HepG2 (cell line): ENCODE data around the gene EFNA3.

Experiments
- EZH2 ChIP-seq: conservative IDR thresholded peaks from 2 replicates; pipeline ENCODE4 v1.6.1; 2012; ENCODE audit warnings: mild to moderate bottlenecking, low read depth, low read length, moderate library complexity
- FOXK2 ChIP-seq: fragments of 450-650 bp; IDR thresholded peaks from 2 replicates; pipeline ENCODE4 v1.6.1; 2016
- KAT7 ChIP-seq: IDR thresholded peaks from 2 replicates; pipeline ENCODE4 v1.6.1; 2018; ENCODE audit warnings: borderline replicate concordance, missing compliant biosample characterization
- NFE2L2 ChIP-seq: fragments of 150-350 bp; IDR thresholded peaks from 2 replicates; pipeline ENCODE4 v1.6.1; 2014; ENCODE audit warnings: low read length
- ZNF460 ChIP-seq: sonication (generic); formaldehyde crosslinking; IDR thresholded peaks from 2 replicates; pipeline ENCODE4 v1.5.1; 2020; ENCODE audit warnings: missing genetic modification reagents, mild to moderate bottlenecking, borderline replicate concordance
- ZNF670 ChIP-seq: sonication (generic); formaldehyde crosslinking; IDR thresholded peaks from 2 replicates; pipeline ENCODE4 v1.8.0; 2022; ENCODE audit warnings: mild to moderate bottlenecking, missing genetic modification reagents, borderline replicate concordance
- TF ChIP-seq, protein P1 (sequence below): sonication (generic); formaldehyde crosslinking; IDR thresholded peaks from 2 replicates; pipeline ENCODE4 v1.5.0; 2020; ENCODE audit warnings: mild to moderate bottlenecking, missing genetic modification reagents, moderate library complexity
- TF ChIP-seq, protein P2 (sequence below), 2 experiments: IDR thresholded peaks; 2 replicates each; pipeline ENCODE4 v1.6.1; 2011 to 2012; ENCODE audit warnings: low read length in 2 of 2, borderline replicate concordance in 1 of 2, low read depth in 1 of 2, mild to moderate bottlenecking in 1 of 2, moderate library complexity in 1 of 2
- TF ChIP-seq, protein P3 (sequence below): sonication (generic); formaldehyde crosslinking; IDR thresholded peaks from 2 replicates; pipeline ENCODE4 v1.8.0; 2022; ENCODE audit warnings: low read depth, missing genetic modification reagents
- TF ChIP-seq, protein P4 (sequence below): sonication (generic); formaldehyde crosslinking; IDR thresholded peaks from 2 replicates; pipeline ENCODE4 v1.4.0; 2020; ENCODE audit warnings: missing genetic modification reagents
- TF ChIP-seq, protein P5 (sequence below): IDR thresholded peaks from 2 replicates; pipeline ENCODE4 v1.6.1; 2016; ENCODE audit warnings: low read depth, control low read depth
- TF ChIP-seq, protein P6 (sequence below): sonication (generic); formaldehyde crosslinking; IDR thresholded peaks from 2 replicates; pipeline ENCODE4 v1.4.0; 2020; ENCODE audit warnings: missing genetic modification reagents, mild to moderate bottlenecking, borderline replicate concordance

GRCh38 chr1:155049651-155050559 is 28.7 kb upstream of the EFNA3 start:
- TF ChIP-seq ZNF670 (CRISPR knock-in tag): no peak
- TF ChIP-seq, protein P1, sequence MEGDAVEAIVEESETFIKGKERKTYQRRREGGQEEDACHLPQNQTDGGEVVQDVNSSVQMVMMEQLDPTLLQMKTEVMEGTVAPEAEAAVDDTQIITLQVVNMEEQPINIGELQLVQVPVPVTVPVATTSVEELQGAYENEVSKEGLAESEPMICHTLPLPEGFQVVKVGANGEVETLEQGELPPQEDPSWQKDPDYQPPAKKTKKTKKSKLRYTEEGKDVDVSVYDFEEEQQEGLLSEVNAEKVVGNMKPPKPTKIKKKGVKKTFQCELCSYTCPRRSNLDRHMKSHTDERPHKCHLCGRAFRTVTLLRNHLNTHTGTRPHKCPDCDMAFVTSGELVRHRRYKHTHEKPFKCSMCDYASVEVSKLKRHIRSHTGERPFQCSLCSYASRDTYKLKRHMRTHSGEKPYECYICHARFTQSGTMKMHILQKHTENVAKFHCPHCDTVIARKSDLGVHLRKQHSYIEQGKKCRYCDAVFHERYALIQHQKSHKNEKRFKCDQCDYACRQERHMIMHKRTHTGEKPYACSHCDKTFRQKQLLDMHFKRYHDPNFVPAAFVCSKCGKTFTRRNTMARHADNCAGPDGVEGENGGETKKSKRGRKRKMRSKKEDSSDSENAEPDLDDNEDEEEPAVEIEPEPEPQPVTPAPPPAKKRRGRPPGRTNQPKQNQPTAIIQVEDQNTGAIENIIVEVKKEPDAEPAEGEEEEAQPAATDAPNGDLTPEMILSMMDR (CRISPR knock-in tag): no peak
- no peak for TF ChIP-seq EZH2
- no peak for TF ChIP-seq FOXK2
- TF ChIP-seq, protein P2, sequence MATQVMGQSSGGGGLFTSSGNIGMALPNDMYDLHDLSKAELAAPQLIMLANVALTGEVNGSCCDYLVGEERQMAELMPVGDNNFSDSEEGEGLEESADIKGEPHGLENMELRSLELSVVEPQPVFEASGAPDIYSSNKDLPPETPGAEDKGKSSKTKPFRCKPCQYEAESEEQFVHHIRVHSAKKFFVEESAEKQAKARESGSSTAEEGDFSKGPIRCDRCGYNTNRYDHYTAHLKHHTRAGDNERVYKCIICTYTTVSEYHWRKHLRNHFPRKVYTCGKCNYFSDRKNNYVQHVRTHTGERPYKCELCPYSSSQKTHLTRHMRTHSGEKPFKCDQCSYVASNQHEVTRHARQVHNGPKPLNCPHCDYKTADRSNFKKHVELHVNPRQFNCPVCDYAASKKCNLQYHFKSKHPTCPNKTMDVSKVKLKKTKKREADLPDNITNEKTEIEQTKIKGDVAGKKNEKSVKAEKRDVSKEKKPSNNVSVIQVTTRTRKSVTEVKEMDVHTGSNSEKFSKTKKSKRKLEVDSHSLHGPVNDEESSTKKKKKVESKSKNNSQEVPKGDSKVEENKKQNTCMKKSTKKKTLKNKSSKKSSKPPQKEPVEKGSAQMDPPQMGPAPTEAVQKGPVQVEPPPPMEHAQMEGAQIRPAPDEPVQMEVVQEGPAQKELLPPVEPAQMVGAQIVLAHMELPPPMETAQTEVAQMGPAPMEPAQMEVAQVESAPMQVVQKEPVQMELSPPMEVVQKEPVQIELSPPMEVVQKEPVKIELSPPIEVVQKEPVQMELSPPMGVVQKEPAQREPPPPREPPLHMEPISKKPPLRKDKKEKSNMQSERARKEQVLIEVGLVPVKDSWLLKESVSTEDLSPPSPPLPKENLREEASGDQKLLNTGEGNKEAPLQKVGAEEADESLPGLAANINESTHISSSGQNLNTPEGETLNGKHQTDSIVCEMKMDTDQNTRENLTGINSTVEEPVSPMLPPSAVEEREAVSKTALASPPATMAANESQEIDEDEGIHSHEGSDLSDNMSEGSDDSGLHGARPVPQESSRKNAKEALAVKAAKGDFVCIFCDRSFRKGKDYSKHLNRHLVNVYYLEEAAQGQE (IDR thresholded peaks at IDR 0.05; ENCODE audit: borderline replicate concordance in 1 of 2, low read depth in 1 of 2, low read length in 2 of 2): no peak
- TF ChIP-seq, protein P3, sequence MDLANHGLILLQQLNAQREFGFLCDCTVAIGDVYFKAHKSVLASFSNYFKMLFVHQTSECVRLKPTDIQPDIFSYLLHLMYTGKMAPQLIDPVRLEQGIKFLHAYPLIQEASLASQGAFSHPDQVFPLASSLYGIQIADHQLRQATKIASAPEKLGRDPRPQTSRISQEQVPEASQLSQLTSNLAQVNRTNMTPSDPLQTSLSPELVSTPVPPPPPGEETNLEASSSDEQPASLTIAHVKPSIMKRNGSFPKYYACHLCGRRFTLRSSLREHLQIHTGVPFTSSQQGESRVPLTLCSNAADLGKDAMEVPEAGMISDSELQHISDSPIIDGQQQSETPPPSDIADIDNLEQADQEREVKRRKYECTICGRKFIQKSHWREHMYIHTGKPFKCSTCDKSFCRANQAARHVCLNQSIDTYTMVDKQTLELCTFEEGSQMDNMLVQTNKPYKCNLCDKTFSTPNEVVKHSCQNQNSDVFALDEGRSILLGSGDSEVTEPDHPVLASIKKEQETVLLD (CRISPR knock-in tag): no peak
- no peak for TF ChIP-seq ZNF460 (CRISPR knock-in tag)
- TF ChIP-seq, protein P4, sequence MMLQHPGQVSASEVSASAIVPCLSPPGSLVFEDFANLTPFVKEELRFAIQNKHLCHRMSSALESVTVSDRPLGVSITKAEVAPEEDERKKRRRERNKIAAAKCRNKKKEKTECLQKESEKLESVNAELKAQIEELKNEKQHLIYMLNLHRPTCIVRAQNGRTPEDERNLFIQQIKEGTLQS (CRISPR knock-in tag): no peak
- no peak for TF ChIP-seq NFE2L2
- TF ChIP-seq, protein P5, sequence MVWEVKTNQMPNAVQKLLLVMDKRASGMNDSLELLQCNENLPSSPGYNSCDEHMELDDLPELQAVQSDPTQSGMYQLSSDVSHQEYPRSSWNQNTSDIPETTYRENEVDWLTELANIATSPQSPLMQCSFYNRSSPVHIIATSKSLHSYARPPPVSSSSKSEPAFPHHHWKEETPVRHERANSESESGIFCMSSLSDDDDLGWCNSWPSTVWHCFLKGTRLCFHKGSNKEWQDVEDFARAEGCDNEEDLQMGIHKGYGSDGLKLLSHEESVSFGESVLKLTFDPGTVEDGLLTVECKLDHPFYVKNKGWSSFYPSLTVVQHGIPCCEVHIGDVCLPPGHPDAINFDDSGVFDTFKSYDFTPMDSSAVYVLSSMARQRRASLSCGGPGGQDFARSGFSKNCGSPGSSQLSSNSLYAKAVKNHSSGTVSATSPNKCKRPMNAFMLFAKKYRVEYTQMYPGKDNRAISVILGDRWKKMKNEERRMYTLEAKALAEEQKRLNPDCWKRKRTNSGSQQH: no peak
- no peak for TF ChIP-seq KAT7 (CRISPR knock-in tag)
- TF ChIP-seq, protein P6, sequence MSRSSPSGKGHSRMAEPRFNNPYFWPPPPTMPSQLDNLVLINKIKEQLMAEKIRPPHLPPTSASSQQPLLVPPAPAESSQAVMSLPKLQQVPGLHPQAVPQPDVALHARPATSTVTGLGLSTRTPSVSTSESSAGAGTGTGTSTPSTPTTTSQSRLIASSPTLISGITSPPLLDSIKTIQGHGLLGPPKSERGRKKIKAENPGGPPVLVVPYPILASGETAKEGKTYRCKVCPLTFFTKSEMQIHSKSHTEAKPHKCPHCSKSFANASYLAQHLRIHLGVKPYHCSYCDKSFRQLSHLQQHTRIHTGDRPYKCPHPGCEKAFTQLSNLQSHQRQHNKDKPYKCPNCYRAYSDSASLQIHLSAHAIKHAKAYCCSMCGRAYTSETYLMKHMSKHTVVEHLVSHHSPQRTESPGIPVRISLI (CRISPR knock-in tag): no peak
